HepG2 (cell line): Measurements from ENCODE around the gene TMEM145. TPM values are rescaled to one million over a fixed set of nuclear protein-coding genes. Genes with fewer than 3 reads are reported as not detected.

Experiments used
- CREB1 ChIP-seq, 2 experiments: fragments of 450-650 bp in 1 of 2; IDR thresholded peaks; 2 replicates each; pipeline ENCODE4 v1.6.1; 2016 to 2017; ENCODE audit warnings: control low read depth in 1 of 2, mild to moderate bottlenecking in 1 of 2, missing compliant biosample characterization in 1 of 2, missing genetic modification characterization in 1 of 2
- MAFG ChIP-seq: sonication (generic); formaldehyde crosslinking; IDR thresholded peaks from 2 replicates; pipeline ENCODE4 v1.5.1; 2020; ENCODE audit warnings: mild to moderate bottlenecking, missing genetic modification reagents
- SALL1 ChIP-seq: sonication (generic); formaldehyde crosslinking; IDR thresholded peaks from 2 replicates; pipeline ENCODE4 v1.8.0; 2022; ENCODE audit warnings: mild to moderate bottlenecking, missing genetic modification reagents
- TFE3 ChIP-seq: IDR thresholded peaks from 2 replicates; pipeline ENCODE4 v1.6.1; 2016
- ZNF235 ChIP-seq: sonication (generic); formaldehyde crosslinking; IDR thresholded peaks from 2 replicates; pipeline ENCODE4 v1.8.1; 2023; ENCODE audit warnings: mild to moderate bottlenecking, missing genetic modification reagents, borderline replicate concordance
- ZNF263 ChIP-seq: sonication (generic); formaldehyde crosslinking; IDR thresholded peaks from 2 replicates; pipeline ENCODE4 v1.4.0; 2020; ENCODE audit warnings: missing genetic modification reagents
- ZNF30 ChIP-seq: sonication (generic); formaldehyde crosslinking; IDR thresholded peaks from 2 replicates; pipeline ENCODE4 v1.5.0; 2020; ENCODE audit warnings: mild to moderate bottlenecking, missing genetic modification reagents
- ZNF616 ChIP-seq: sonication (generic); formaldehyde crosslinking; IDR thresholded peaks from 2 replicates; pipeline ENCODE4 v1.5.0; 2020; ENCODE audit warnings: low read depth, mild to moderate bottlenecking, missing genetic modification reagents
- ZNF652 ChIP-seq: IDR thresholded peaks from 2 replicates; pipeline ENCODE4 v1.6.1; 2016; ENCODE audit warnings: low read depth, borderline replicate concordance
- polyA plus RNA-seq, 8 experiments: library from polyadenylated mRNA; depleted of rRNA in 3 of 8; stranded (reverse) in 7 of 8; unstranded in 1 of 8; fragments of >200 nt; fragmentation: Illumina TruSeq in 4 of 8; extraction: Trizol in 4 of 8; gene quantifications; 2 replicates each; pipeline versions ENCODE4 v1.2.1 to v1.2.3, GENCODE V29; 2011 to 2016; ENCODE audit warnings: low read depth in 4 of 8, missing spikeins in 1 of 8, mixed read lengths in 1 of 8; ENCODE audit not compliant: insufficient read depth in 1 of 8
- total RNA-seq, 5 experiments: library from RNA; depleted of rRNA; stranded (reverse); fragments of >200 nt; fragmentation: Illumina TruSeq; extraction: Trizol; gene quantifications; 2 replicates each; pipeline ENCODE4 v1.2.3, GENCODE V29; 2016; ENCODE audit warnings: low read depth in 1 of 5
- TF ChIP-seq, protein P1 (sequence below), 2 experiments: fragments of 450-650 bp in 1 of 2; sonication (generic) in 1 of 2; formaldehyde crosslinking in 1 of 2; IDR thresholded peaks; 2 replicates each; pipeline versions ENCODE4 v1.6.1 to v1.8.0; 2016 to 2022; ENCODE audit warnings: antibody characterized with exemption in 1 of 2, mild to moderate bottlenecking in 1 of 2, missing genetic modification reagents in 1 of 2
- TF ChIP-seq, protein P2 (sequence below): IDR thresholded peaks from 2 replicates; pipeline ENCODE4 v1.6.1; 2016
- TF ChIP-seq, protein P3 (sequence below): sonication (generic); IDR thresholded peaks from 2 replicates; pipeline ENCODE4 v1.6.1; 2016; ENCODE audit warnings: low read depth, borderline replicate concordance
- TF ChIP-seq, protein P4 (sequence below): sonication (generic); formaldehyde crosslinking; IDR thresholded peaks from 2 replicates; pipeline ENCODE4 v1.5.1; 2020; ENCODE audit warnings: mild to moderate bottlenecking, missing genetic modification reagents, moderate library complexity

Gene TMEM145
- total and polyA plus RNA-seq, 2 of the 13 experiments (the other 11 are each of a cell fraction or from before 2014, with no cell fraction given): 0.07 to 5.1 TPM

GRCh38 chr19:42271045-42271419 is 42.1 kb upstream of the TMEM145 start (continued):
- TF ChIP-seq, protein P1, sequence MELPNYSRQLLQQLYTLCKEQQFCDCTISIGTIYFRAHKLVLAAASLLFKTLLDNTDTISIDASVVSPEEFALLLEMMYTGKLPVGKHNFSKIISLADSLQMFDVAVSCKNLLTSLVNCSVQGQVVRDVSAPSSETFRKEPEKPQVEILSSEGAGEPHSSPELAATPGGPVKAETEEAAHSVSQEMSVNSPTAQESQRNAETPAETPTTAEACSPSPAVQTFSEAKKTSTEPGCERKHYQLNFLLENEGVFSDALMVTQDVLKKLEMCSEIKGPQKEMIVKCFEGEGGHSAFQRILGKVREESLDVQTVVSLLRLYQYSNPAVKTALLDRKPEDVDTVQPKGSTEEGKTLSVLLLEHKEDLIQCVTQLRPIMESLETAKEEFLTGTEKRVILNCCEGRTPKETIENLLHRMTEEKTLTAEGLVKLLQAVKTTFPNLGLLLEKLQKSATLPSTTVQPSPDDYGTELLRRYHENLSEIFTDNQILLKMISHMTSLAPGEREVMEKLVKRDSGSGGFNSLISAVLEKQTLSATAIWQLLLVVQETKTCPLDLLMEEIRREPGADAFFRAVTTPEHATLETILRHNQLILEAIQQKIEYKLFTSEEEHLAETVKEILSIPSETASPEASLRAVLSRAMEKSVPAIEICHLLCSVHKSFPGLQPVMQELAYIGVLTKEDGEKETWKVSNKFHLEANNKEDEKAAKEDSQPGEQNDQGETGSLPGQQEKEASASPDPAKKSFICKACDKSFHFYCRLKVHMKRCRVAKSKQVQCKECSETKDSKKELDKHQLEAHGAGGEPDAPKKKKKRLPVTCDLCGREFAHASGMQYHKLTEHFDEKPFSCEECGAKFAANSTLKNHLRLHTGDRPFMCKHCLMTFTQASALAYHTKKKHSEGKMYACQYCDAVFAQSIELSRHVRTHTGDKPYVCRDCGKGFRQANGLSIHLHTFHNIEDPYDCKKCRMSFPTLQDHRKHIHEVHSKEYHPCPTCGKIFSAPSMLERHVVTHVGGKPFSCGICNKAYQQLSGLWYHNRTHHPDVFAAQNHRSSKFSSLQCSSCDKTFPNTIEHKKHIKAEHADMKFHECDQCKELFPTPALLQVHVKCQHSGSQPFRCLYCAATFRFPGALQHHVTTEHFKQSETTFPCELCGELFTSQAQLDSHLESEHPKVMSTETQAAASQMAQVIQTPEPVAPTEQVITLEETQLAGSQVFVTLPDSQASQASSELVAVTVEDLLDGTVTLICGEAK (IDR thresholded peaks at IDR 0.05): no peak
- TF ChIP-seq, protein P1 (CRISPR knock-in tag; IDR thresholded peaks at IDR 0.05): no peak
- peak; percentile 75; the same call in 1 of the 2 replicates for TF ChIP-seq TFE3
- TF ChIP-seq ZNF235: 0 out of 2 replicates have a peak, but pooled peaks have one; percentile 39
- TF ChIP-seq ZNF616 (CRISPR knock-in tag): no peak
- TF ChIP-seq ZNF30 (CRISPR knock-in tag): no peak
- TF ChIP-seq, protein P2, sequence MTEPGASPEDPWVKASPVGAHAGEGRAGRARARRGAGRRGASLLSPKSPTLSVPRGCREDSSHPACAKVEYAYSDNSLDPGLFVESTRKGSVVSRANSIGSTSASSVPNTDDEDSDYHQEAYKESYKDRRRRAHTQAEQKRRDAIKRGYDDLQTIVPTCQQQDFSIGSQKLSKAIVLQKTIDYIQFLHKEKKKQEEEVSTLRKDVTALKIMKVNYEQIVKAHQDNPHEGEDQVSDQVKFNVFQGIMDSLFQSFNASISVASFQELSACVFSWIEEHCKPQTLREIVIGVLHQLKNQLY (CRISPR knock-in tag): peak; percentile 73; the same call in 1 of the 2 replicates
- TF ChIP-seq, protein P3, sequence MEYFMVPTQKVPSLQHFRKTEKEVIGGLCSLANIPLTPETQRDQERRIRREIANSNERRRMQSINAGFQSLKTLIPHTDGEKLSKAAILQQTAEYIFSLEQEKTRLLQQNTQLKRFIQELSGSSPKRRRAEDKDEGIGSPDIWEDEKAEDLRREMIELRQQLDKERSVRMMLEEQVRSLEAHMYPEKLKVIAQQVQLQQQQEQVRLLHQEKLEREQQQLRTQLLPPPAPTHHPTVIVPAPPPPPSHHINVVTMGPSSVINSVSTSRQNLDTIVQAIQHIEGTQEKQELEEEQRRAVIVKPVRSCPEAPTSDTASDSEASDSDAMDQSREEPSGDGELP: no peak
- TF ChIP-seq MAFG (CRISPR knock-in tag): no peak
- TF ChIP-seq, protein P4, sequence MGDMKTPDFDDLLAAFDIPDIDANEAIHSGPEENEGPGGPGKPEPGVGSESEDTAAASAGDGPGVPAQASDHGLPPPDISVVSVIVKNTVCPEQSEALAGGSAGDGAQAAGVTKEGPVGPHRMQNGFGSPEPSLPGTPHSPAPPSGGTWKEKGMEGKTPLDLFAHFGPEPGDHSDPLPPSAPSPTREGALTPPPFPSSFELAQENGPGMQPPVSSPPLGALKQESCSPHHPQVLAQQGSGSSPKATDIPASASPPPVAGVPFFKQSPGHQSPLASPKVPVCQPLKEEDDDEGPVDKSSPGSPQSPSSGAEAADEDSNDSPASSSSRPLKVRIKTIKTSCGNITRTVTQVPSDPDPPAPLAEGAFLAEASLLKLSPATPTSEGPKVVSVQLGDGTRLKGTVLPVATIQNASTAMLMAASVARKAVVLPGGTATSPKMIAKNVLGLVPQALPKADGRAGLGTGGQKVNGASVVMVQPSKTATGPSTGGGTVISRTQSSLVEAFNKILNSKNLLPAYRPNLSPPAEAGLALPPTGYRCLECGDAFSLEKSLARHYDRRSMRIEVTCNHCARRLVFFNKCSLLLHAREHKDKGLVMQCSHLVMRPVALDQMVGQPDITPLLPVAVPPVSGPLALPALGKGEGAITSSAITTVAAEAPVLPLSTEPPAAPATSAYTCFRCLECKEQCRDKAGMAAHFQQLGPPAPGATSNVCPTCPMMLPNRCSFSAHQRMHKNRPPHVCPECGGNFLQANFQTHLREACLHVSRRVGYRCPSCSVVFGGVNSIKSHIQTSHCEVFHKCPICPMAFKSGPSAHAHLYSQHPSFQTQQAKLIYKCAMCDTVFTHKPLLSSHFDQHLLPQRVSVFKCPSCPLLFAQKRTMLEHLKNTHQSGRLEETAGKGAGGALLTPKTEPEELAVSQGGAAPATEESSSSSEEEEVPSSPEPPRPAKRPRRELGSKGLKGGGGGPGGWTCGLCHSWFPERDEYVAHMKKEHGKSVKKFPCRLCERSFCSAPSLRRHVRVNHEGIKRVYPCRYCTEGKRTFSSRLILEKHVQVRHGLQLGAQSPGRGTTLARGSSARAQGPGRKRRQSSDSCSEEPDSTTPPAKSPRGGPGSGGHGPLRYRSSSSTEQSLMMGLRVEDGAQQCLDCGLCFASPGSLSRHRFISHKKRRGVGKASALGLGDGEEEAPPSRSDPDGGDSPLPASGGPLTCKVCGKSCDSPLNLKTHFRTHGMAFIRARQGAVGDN: peak; percentile 16; the same call in 1 of the 2 replicates
- TF ChIP-seq ZNF263 (CRISPR knock-in tag): peak; percentile 85
- TF ChIP-seq CREB1 (IDR thresholded peaks at IDR 0.05): no peak
- TF ChIP-seq CREB1 (CRISPR knock-in tag; IDR thresholded peaks at IDR 0.05): no peak
- TF ChIP-seq ZNF652 (CRISPR knock-in tag): no peak
- no peak for TF ChIP-seq SALL1
